ENCODE measurements around the gene EMCN. TPM values are rescaled to one million over a fixed set of nuclear protein-coding genes. Genes with fewer than 3 reads are reported as not detected.
"Not testable (repeated sequence)": the region's sequence is repeated elsewhere in the genome, so short reads cannot be mapped to it uniquely, and the experiment has no call there.

EMCN gene
- total and polyA plus RNA-seq, 4 experiments from 2014 or later, result not detected

GRCh38 chr4:100361336-100361735, 156.5 kb downstream of the EMCN start:
- no peak overlapping the region for H3K4me3 Mint-ChIP-seq
- no peaks in the 10 kb centered on the region for H3K36me3 Mint-ChIP-seq
- POLR2A ChIA-PET (ENCODE audit: partially characterized antibody), result no interaction called here
- intact Hi-C loops (cut with micrococcal nuclease), result no loop called here
- no peaks in the 10 kb centered on the region for H3K4me1 Mint-ChIP-seq
- Histone ChIP-seq H3K36me3 (ENCODE audit: insufficient read depth, low read length) (no peaks in the 10 kb centered on the region), H3K9me3 (ENCODE audit: control insufficient read depth in 1 of 2, low read length in 2 of 2) (no peaks in the 10 kb centered on the region), H3K4me3 (ENCODE audit: low read length in 2 of 2) (no peak overlapping the region), H3K27ac (ENCODE audit: low read depth, low read length) (no peak overlapping the region), H3K4me1 (ENCODE audit: insufficient read depth, low read length) (no peaks in the 10 kb centered on the region), H3K27me3 (ENCODE audit: insufficient read depth, low read length) (no peaks in the 10 kb centered on the region)
- no peak for DNase-seq
- CTCF ChIA-PET (ENCODE audit: partially characterized antibody), result interaction anchor here (0.8 to 1.0 kb wide), 2 partner anchors 10 to 18 kb away, joined by 3 read pairs; no protein-coding TSS in a partner anchor
- H3K9me3 Mint-ChIP-seq, result peaks cover 0 to 12% (median 4%) of the 10 kb centered on the region in 8 donors
- no peak overlapping the region for H3K27ac Mint-ChIP-seq
- peaks cover under 1 to 6% of the 10 kb centered on the region in 2 donors for H3K27me3 Mint-ChIP-seq

- Mint-ChIP-seq H3K9me3 (peaks cover 0 to 16% (median 3%) of the 10 kb centered on the region in 8 donors), H3K4me1 (no peaks in the 10 kb centered on the region), H3K27ac (no peak overlapping the region), H3K27me3 (peaks cover 0 to 4% of the 10 kb centered on the region in 2 donors), H3K36me3 (no peaks in the 10 kb centered on the region), H3K4me3 (no peak overlapping the region)
- intact Hi-C loops (cut with micrococcal nuclease), result no loop called here
- CTCF ChIA-PET (ENCODE audit: partially characterized antibody), result no interaction called here
- DNase-seq, result no peak
- H3K4me1 ChIP-seq (ENCODE audit: insufficient read depth, low read length), result no peaks in the 10 kb centered on the region
- no peaks in the 10 kb centered on the region for H3K9me3 ChIP-seq (ENCODE audit: control insufficient read depth in 1 of 2, low read length in 2 of 2)
- H3K36me3 ChIP-seq (ENCODE audit: insufficient read depth, low read length), result no peaks in the 10 kb centered on the region
- no peak overlapping the region for H3K4me3 ChIP-seq (ENCODE audit: low read length in 2 of 2)
- no peaks in the 10 kb centered on the region for H3K27me3 ChIP-seq (ENCODE audit: insufficient read depth, low read length)
- H3K27ac ChIP-seq (ENCODE audit: low read depth, low read length), result no peak overlapping the region
- POLR2A ChIA-PET (ENCODE audit: partially characterized antibody), result no interaction called here
These were observed 157.6 kb downstream of the EMCN start for GRCh38 chr4:100360211-100360610.

GRCh38 chr4:100359441-100359840, 158.4 kb downstream of the EMCN start:
- Histone ChIP-seq H3K4me1 (ENCODE audit: insufficient read depth, low read length) (no peaks in the 10 kb centered on the region), H3K27ac (ENCODE audit: low read depth, low read length) (no peak overlapping the region), H3K9me3 (ENCODE audit: control insufficient read depth in 1 of 2, low read length in 2 of 2) (no peaks in the 10 kb centered on the region), H3K4me3 (ENCODE audit: low read length in 2 of 2) (no peak overlapping the region), H3K36me3 (ENCODE audit: insufficient read depth, low read length) (no peaks in the 10 kb centered on the region), H3K27me3 (ENCODE audit: insufficient read depth, low read length) (no peaks in the 10 kb centered on the region)
- intact Hi-C loops (cut with micrococcal nuclease), result no loop called here
- peaks cover 0 to 4% of the 10 kb centered on the region in 2 donors for H3K27me3 Mint-ChIP-seq
- no peaks in the 10 kb centered on the region for H3K4me1 Mint-ChIP-seq
- no peaks in the 10 kb centered on the region for H3K36me3 Mint-ChIP-seq
- ChIA-PET POLR2A (ENCODE audit: partially characterized antibody) (no interaction called here), CTCF (ENCODE audit: partially characterized antibody) (no interaction called here)
- no peak for DNase-seq
- no peak overlapping the region for H3K27ac Mint-ChIP-seq
- H3K9me3 Mint-ChIP-seq, result peaks cover 0 to 16% (median 3%) of the 10 kb centered on the region in 8 donors
- no peak overlapping the region for H3K4me3 Mint-ChIP-seq

- ChIA-PET POLR2A (ENCODE audit: partially characterized antibody) (no interaction called here), CTCF (ENCODE audit: partially characterized antibody) (no interaction called here)
- peaks cover 0 to 16% (median 3%) of the 10 kb centered on the region in 8 donors for H3K9me3 Mint-ChIP-seq
- intact Hi-C loops (cut with micrococcal nuclease), result no loop called here
- no peak overlapping the region for H3K27ac Mint-ChIP-seq
- H3K4me1 ChIP-seq (ENCODE audit: insufficient read depth, low read length), result no peaks in the 10 kb centered on the region
- no peak overlapping the region for H3K27ac ChIP-seq (ENCODE audit: low read depth, low read length)
- H3K36me3 ChIP-seq (ENCODE audit: insufficient read depth, low read length), result no peaks in the 10 kb centered on the region
- no peaks in the 10 kb centered on the region for H3K27me3 Mint-ChIP-seq
- no peaks in the 10 kb centered on the region for H3K36me3 Mint-ChIP-seq
- no peak for DNase-seq
- H3K27me3 ChIP-seq (ENCODE audit: insufficient read depth, low read length), result no peaks in the 10 kb centered on the region
- H3K4me1 Mint-ChIP-seq, result no peaks in the 10 kb centered on the region
- no peak overlapping the region for H3K4me3 ChIP-seq (ENCODE audit: low read length in 2 of 2)
- H3K4me3 Mint-ChIP-seq, result no peak overlapping the region
- H3K9me3 ChIP-seq (ENCODE audit: control insufficient read depth in 1 of 2, low read length in 2 of 2), result no peaks in the 10 kb centered on the region
These were observed 160.3 kb downstream of the EMCN start for GRCh38 chr4:100357542-100357941.

GRCh38 chr4:100356172-100356571, 161.7 kb downstream of the EMCN start:
- intact Hi-C loops (cut with micrococcal nuclease), result no loop called here
- H3K27ac Mint-ChIP-seq, result no peak overlapping the region
- CTCF ChIA-PET (ENCODE audit: partially characterized antibody), result no interaction called here
- no peak overlapping the region for H3K4me3 ChIP-seq (ENCODE audit: low read length in 2 of 2)
- H3K4me1 ChIP-seq (ENCODE audit: insufficient read depth, low read length), result no peaks in the 10 kb centered on the region
- H3K27ac ChIP-seq (ENCODE audit: low read depth, low read length), result no peak overlapping the region
- no peaks in the 10 kb centered on the region for H3K4me1 Mint-ChIP-seq
- H3K9me3 ChIP-seq (ENCODE audit: control insufficient read depth in 1 of 2, low read length in 2 of 2), result no peaks in the 10 kb centered on the region
- H3K27me3 ChIP-seq (ENCODE audit: insufficient read depth, low read length), result no peaks in the 10 kb centered on the region
- H3K27me3 Mint-ChIP-seq, result peaks cover 0 to 2% of the 10 kb centered on the region in 2 donors
- DNase-seq, result no peak
- no peaks in the 10 kb centered on the region for H3K36me3 ChIP-seq (ENCODE audit: insufficient read depth, low read length)
- peaks cover 0 to 16% (median 3%) of the 10 kb centered on the region in 8 donors for H3K9me3 Mint-ChIP-seq
- no peak overlapping the region for H3K4me3 Mint-ChIP-seq
- POLR2A ChIA-PET (ENCODE audit: partially characterized antibody), result no interaction called here
- no peaks in the 10 kb centered on the region for H3K36me3 Mint-ChIP-seq

- H3K27me3 ChIP-seq (ENCODE audit: insufficient read depth, low read length); POLR2A ChIA-PET (ENCODE audit: partially characterized antibody); H3K27me3 Mint-ChIP-seq; intact Hi-C loops (cut with micrococcal nuclease); H3K36me3 ChIP-seq (ENCODE audit: insufficient read depth, low read length); H3K4me3 ChIP-seq (ENCODE audit: low read length in 2 of 2); CTCF ChIA-PET (ENCODE audit: partially characterized antibody); H3K4me1 Mint-ChIP-seq; H3K27ac ChIP-seq (ENCODE audit: low read depth, low read length); H3K27ac Mint-ChIP-seq; DNase-seq; H3K4me1 ChIP-seq (ENCODE audit: insufficient read depth, low read length); H3K36me3 Mint-ChIP-seq; H3K9me3 ChIP-seq (ENCODE audit: control insufficient read depth in 1 of 2, low read length in 2 of 2); H3K4me3 Mint-ChIP-seq: not testable (repeated sequence)
- peaks cover 0 to 10% (median 1%) of the 10 kb centered on the region in 8 donors for H3K9me3 Mint-ChIP-seq
These were observed 165.5 kb downstream of the EMCN start for GRCh38 chr4:100352352-100352751.

- H3K4me1 Mint-ChIP-seq, result no peaks in the 10 kb centered on the region
- no peaks in the 10 kb centered on the region for H3K9me3 Mint-ChIP-seq
- no peak overlapping the region for H3K4me3 Mint-ChIP-seq
- no peaks in the 10 kb centered on the region for H3K36me3 ChIP-seq (ENCODE audit: insufficient read depth, low read length)
- no peak overlapping the region for H3K27ac Mint-ChIP-seq
- ChIA-PET POLR2A (ENCODE audit: partially characterized antibody) (no interaction called here), CTCF (ENCODE audit: partially characterized antibody) (no interaction called here)
- H3K4me3 ChIP-seq (ENCODE audit: low read length in 2 of 2), result no peak overlapping the region
- no peaks in the 10 kb centered on the region for H3K27me3 ChIP-seq (ENCODE audit: insufficient read depth, low read length)
- no peak for DNase-seq
- intact Hi-C loops (cut with micrococcal nuclease), result no loop called here
- no peak overlapping the region for H3K27ac ChIP-seq (ENCODE audit: low read depth, low read length)
- H3K9me3 ChIP-seq (ENCODE audit: control insufficient read depth in 1 of 2, low read length in 2 of 2), result no peaks in the 10 kb centered on the region
- H3K4me1 ChIP-seq (ENCODE audit: insufficient read depth, low read length), result no peaks in the 10 kb centered on the region
- H3K27me3 Mint-ChIP-seq, result peaks cover 1 to 2% of the 10 kb centered on the region in 2 donors
- no peaks in the 10 kb centered on the region for H3K36me3 Mint-ChIP-seq
These were observed 169.3 kb downstream of the EMCN start for GRCh38 chr4:100348473-100348872.

- CTCF ChIA-PET (ENCODE audit: partially characterized antibody), result no interaction called here
- Histone ChIP-seq H3K9me3 (ENCODE audit: control insufficient read depth in 1 of 2, low read length in 2 of 2) (no peaks in the 10 kb centered on the region), H3K4me3 (ENCODE audit: low read length in 2 of 2) (no peak overlapping the region), H3K27ac (ENCODE audit: low read depth, low read length) (no peak overlapping the region), H3K4me1 (ENCODE audit: insufficient read depth, low read length) (no peaks in the 10 kb centered on the region), H3K36me3 (ENCODE audit: insufficient read depth, low read length) (no peaks in the 10 kb centered on the region), H3K27me3 (ENCODE audit: insufficient read depth, low read length) (no peaks in the 10 kb centered on the region)
- DNase-seq, result no peak
- Mint-ChIP-seq H3K9me3 (no peaks in the 10 kb centered on the region), H3K27me3 (peaks cover 1 to 2% of the 10 kb centered on the region in 2 donors), H3K4me1 (no peaks in the 10 kb centered on the region), H3K27ac (no peak overlapping the region), H3K4me3 (no peak overlapping the region), H3K36me3 (no peaks in the 10 kb centered on the region)
- POLR2A ChIA-PET (ENCODE audit: partially characterized antibody), result no interaction called here
- intact Hi-C loops (cut with micrococcal nuclease), result no loop called here
These were observed 170.6 kb downstream of the EMCN start for GRCh38 chr4:100347241-100347640.

Data from CD4-positive, alpha-beta memory T cell (primary cell).